A673 (cell line): Measurements from ENCODE around the gene SSUH2.

Experiments used
- CTCF ChIP-seq: fragments of 300-800, 200-600 bp; sonication (generic); conservative IDR thresholded peaks from 2 replicates; pipeline ENCODE4 v1.5.1; 2017; ENCODE audit warnings: low read depth, mild to moderate bottlenecking, antibody characterized with exemption, low read length, moderate library complexity, mixed read lengths
- EZH2 ChIP-seq: fragments of 200-600 bp; sonication (generic); IDR thresholded peaks from 2 replicates; pipeline ENCODE4 v1.6.1; 2017; ENCODE audit warnings: borderline replicate concordance, low read depth, mild to moderate bottlenecking, mixed read lengths, antibody characterized with exemption, low read length; ENCODE audit not compliant: poor library complexity, severe bottlenecking

- TF ChIP-seq CTCF (no peak), EZH2 (no peak)
Observed at GRCh38 chr3:8579943-8580342, 64.7 kb downstream of the SSUH2 start.
